GM19035 (cell line): ENCODE data around the gene ZC3H12C.

Source experiments
- ATAC-seq: cut with Tn5 transposase; IDR thresholded peaks from one replicate; pipeline ENCODE4 v1.9.1; 2021; ENCODE audit not compliant: unreplicated experiment

ZC3H12C gene

DNA sequence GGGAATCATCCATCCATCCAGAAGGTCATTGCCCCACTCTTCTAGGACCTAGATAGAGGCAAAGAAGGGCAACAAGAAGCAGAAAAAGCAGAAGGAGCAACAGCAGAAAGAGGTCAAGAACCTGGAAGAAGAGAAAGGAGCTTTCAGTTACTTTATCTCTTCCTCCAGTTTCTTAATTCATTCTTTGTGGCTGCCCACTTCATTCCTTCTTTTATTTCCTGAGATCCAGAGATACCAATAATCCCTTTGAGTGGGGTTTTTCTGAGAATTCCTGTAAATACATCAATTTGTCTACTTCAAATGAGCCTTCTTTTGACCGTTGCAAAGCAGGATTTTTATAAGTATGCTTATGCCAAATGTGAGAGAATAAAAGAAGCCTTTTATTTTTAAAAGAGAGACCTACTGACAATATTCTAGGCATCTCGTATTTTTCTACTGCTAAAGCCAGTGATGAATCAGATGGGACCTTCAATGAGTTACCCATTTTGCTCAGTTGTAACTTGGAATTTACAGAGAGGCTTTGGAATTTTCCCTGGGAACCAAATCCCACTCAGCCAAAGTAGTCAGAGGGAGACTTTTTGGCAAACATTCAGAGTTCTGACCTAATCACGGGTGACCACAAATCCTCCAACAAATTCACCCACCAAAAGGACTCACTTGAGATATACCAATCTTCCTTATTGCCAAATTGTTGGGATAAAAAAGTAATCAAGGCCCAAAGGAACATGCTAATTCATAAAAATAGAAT is 54.9 kb downstream of the ZC3H12C start:
- ATAC-seq, result no peak

DNA sequence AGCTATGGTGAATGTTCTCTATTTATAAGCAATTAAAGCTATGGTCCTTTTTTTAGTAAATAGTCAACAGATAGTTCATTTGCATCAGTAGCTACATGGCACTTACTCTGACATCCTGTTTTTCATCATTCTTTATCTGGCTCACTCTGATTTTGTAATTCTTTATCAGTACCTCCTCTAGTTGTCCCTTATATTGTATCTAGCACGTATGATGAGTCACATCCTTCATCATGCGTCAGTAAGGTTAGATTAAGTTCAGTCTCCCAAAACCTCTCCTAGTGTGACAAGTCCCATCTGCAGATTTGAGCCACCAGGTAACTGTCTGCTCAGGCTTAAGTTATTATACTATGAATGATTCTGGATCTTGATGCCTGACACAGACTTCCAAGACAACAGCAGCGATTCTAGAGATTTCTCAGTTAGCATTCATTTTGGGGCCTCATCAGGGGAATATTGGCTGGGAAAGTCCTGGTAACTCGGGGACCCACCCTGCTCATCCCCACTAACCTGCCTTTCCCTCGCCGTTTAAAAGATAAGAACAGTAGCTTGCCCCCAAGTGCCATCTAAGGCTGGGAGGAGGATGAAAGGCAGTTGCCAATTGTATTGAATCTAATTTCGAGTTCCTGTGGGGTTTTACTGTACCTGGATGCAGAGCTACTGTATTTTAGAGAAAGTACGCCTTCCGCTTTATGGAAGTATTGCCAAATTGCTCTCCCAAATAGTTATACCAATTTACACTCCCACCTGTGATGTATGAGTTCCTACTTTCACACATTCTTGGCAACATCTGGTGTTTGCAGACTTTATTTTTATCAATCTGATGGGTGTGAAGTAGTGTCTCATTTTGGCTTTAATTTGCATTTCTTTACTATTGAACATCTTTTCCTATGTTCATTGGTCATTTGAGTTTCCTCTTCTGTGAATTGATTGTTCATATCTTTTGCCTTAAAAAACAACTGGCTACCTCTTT is 55.9 kb downstream of the ZC3H12C start:
- peak; percentile 39 for ATAC-seq

DNA sequence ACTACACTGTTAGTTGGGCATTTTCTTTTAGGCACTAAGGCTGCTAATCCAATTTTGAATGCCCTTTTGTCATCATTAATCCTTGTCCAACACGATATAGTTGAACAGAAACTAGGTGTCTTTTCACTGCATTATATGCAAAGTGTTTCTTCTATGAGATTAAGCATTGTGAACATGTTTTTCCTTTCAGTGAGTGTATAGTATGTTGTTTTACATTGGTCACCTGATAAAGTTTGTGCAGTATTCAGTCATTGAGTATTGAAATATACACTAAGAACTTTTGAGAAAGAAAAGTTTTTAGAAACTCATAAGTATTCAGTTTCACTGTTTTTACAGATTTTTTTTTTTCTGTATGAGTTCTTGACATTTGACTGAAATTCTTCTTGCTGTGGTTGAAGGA is 59.0 kb downstream of the ZC3H12C start:
- ATAC-seq, result no peak

DNA sequence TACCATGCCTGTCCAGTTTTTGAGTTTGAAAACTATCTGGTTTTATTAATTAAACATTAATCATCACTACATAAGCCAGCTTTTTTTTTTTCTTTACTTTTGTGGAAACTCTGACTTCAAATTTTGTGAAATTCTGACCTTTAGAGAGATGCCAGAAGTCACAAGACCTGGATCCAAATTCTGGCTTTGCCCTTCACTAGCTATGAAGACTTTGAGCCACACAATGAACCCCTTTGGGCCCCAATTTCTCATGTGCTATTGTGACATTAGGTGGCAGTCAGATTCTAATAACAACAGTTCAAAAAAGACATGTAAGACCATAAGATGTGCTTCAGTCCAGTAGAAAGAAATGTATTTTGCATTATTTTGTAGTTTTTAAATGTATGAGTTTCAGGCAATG is 60.3 kb downstream of the ZC3H12C start:
- ATAC-seq, result no peak

DNA sequence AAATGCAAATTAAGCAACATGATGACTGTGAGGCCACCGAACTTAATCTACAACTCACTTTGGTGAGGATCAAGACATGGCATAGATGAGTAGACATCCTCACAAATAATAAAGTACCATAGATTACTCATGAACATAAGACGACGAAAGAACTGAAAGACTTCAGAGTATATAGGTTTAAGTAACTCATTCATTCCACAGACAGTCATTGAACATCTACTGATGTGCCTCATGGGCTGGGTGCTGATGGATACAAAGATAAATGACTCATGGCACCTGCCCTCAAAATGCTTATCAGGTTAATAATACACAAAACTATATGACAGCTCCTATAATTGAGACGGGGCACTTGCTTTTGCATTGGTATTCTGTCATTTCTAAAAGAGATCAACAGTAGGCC is 63.3 kb downstream of the ZC3H12C start:
- no peak for ATAC-seq

DNA sequence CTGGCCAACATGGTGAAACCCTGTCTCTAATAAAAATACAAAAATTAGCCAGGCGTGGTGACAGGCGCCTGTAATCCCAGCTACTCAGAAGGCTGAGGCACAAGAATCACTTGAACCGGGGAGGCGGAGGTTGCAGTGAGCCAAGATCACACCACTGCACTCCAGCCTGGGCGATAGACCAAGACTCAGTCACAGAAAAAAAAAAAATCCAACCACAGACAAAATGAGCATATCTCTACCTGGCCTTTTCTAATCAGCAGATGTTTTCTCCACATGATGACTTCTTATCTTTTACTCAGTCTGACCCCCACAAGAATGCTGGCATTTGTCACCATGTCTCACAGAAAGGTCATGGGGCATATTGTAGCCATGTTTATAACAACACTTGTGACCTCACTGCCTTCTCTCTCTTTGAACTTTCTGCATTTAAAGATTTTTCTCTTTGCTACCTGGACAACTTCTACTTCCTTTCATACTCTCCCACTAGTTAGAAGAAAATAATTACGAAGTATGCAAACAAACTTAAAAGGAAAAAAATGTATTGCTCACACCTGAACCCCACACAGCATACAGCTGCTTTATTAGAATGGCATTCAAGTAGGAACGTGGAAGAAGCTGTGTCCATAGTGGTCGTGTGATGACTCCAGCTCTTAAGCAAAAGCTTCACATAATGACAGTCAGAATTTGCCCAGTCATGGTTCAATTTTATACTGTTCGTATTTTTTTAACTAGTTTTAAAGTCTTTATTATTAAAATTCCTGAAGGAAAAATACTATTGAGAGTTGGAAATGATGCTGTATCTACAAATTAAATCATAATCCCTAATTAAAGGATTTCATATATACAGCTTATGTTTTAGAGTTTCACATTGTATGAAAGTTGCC is 65.4 kb downstream of the ZC3H12C start:
- no peak for ATAC-seq

DNA sequence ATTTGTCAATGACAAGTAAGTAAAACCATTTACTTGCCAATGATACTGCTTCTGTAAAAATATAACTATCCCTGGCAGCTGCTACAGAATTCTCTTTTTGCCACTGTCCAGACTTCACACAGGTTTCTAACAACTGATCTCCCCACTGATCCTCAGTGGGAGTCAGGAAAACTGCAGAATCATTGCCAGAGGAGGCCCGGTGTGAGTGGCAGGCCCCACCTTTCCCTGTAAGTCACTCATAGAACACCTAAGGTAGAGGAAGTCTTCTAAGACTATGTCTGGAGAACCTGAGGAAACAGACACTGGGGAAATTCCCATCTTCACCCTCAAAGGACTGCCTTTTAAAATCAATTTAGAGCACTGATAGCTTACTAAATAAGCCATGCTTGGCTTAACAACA is 66.3 kb downstream of the ZC3H12C start:
- no peak for ATAC-seq

DNA sequence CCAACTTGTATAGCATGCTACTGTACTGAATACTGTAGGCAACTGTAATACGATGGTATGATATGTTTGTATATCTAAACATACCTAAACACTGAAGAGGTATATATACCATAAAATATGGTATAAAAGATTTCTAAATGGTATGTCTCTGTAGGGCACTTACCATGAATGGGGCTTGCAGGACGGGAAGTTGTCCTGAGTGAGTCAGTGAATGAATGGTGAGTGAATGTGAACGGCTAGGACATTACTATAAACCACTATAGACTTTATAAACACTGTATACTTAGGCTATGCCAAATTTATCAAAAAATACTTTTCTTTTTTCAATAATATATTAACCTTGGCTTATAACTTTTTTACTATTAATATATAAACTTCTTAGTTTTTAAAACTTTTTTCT is 66.8 kb downstream of the ZC3H12C start:
- no peak for ATAC-seq

DNA sequence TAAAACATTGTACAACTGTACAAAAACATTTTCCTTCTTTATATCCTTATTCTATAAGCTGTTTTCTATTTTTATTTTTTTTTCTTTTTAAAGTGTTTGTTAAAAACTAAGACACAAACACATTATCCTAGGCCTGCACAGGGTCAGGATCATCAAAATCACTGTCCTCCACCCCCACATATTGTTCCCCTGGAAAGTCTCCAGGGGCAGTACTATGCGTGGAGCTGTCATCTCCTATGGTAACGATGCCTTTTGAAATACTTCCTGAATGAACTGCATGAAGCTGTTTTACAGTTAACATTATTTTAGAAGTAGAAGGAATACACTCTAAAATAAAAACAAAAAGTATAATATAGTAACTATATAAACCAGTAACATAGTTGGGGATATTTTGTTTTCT is 67.2 kb downstream of the ZC3H12C start:
- no peak for ATAC-seq

DNA sequence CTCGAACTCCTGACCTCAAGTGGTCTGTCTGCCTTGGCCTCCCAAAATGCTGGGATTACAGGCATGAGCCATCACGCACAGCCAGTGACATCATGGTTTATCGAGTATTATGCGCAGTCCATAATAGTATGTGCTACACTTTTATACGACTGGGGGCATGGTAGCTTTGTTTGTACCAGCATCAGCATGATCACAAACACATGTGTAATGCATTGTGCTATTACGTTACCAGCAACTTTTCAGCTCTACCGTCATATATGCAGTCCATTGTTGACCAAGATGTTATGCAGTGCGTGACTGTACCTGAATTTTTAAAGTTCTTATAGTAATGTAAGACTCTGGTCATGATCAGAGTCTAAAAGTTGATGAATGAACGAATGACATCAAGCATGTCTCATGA is 67.9 kb downstream of the ZC3H12C start:
- no peak for ATAC-seq

DNA sequence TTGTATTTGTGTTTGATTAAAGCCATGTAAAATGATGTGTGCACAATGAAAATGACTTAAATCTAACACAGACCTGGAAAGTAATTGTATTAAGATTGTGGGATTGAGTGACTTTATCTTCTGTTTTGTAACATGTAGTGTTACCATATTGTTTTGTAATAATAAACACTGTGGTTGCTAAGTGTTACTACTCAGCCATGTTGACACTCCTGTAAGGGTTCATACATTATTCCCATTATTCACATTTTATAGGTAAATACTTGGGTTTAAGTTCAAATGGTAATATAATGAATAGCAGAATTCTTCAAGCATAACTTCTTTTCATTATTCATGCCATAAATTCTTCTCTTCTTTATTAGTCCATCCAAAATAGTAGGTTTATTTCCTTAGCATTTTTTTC is 69.0 kb downstream of the ZC3H12C start:
- ATAC-seq, result no peak

DNA sequence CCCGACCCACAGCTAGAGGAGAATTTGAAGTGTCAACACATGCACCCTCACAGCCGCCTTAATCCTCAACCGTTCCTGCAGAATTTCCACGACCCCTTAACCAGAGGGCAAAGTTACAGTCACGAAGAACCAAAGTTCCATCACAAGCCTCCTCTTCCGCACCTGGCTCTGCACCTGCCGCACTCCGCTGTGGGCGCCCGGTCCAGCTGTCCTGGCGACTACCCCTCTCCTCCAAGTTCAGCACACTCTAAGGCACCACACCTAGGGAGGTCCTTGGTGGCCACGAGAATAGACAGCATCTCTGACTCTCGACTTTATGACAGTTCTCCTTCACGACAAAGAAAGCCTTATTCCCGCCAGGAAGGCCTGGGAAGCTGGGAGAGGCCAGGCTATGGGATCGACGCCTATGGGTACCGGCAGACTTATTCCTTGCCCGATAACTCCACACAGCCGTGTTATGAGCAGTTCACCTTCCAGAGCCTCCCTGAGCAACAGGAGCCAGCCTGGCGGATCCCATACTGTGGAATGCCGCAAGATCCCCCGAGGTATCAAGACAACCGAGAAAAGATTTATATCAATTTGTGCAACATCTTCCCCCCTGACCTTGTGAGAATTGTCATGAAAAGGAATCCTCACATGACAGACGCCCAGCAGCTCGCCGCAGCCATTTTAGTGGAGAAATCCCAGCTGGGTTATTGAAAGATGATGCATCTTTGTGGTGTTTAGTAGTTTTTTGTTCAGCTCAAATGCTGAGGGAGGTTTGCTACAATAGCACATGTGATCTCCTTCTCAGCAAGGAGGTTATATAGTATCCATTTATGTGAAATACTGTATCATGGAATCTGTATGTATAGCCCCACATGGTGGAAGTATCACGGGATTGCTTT is 72.1 kb downstream of the ZC3H12C start:
- no peak for ATAC-seq

DNA sequence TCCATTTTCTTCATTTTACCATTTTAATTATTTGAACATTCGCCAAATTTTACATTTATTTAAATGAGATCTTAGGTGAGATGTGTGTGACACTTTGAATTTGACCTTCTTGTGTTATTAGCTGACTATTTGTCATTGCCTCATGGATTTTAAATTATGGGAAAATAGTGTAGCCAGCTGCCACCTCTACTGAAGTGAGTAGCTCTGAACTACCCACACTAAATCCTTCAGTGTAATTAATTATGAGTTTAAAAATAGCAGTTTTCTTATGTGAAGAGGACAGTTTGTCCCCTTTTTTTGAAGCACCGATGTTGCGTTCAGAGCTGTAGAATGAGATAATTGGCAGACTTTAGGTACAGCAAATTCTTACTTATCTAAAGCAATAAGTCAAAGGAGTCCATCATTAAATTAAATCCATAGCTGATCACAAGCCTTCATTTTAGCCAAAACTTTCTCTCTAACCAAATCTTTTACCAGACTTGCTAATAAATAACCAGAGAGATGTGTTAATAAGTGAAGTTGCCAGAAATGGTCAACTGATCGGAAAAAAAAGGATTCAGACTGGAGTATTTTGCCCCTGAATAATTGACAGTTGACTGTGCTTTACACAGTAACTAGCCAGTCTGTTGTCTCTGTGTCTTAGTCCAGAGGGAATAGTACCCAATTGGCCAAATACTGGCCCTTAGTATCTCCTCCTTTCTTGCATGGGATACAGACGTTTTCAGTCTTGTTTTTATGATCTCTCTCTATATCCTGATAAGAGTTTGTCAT is 75.0 kb downstream of the ZC3H12C start:
- no peak for ATAC-seq

DNA sequence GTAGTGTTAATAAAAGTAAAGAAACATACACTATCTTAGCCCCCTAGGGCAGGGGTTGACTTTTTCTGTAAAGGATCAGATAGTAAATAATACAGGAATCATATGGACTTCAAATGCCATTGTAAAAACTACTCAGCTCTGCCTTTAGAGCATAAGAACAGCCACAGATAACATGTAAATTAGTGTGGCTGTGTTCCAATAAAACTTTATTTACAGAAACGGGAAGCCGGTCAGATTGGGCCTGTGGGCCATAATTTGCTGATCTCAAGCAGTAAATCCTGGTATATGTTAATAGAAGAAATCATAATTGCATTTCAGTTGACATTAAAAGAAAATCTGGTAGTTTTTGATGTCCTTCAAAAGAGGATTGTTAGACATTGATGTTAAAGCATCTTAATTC is 76.5 kb downstream of the ZC3H12C start:
- ATAC-seq, result no peak

DNA sequence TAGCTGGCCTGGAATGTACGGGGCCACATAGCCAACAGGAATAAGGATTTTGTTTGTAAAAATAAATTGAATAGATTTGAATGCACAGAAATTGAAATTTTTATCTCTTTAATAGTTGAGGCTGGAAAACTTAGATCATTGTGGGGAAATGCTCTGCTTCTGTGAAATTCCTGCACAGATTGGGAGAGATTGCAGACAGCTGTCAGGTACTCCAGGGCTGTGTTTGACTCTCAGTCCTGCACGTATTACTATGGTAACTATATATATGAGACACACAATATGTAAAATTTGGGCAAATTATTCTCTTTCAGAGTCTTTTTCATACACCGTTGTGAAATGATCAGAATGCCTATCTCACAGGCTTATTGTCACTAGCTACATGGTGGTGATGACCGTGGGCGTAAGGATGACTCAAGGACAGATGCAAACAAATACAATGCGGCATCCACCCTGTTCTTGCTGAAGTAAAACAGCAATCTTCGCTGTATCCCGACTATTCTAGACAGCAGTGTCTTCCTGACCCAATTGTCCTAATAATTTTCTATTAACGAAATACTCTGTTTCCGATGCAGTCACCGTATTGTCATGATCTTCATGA is 79.4 kb downstream of the ZC3H12C start:
- no peak for ATAC-seq

DNA sequence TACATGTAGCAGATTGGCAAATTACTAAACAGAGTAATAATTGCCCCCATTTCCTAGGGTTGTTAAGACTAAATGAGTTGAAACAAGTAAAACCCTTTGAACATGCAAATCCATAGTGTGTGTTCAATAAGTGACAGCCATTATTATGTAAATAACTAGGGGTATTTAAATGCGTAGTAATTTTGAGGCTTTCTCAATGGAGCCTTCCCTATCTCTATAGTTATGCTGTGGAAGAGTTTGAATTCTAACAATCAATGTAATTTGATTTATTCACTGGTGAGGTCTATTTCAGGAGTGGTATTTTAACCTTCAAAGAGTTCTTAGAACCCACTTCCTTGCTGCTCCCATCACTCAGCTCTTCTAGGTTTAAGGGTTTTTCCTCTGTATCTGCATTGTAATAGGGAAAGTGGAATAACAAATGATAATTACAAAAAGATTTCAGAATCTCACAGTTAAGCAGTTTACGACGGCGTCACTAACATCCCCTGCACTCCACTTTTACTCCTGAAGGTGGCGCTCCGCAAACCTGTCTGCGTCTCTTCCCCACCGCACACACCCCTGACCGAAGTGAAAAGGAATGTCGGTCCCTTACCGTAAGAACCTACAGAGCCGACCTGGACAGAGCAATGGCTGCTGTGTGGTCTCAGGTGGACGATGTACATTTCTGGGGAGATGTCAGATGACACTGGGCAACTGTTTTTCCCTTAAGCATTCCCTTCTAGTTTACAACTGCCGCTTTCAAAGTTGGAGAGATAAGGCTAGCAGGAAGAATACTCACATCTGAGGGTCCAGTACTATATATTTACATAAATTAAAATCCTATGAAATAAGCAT is 80.8 kb downstream of the ZC3H12C start:
- peak; percentile 58 for ATAC-seq

DNA sequence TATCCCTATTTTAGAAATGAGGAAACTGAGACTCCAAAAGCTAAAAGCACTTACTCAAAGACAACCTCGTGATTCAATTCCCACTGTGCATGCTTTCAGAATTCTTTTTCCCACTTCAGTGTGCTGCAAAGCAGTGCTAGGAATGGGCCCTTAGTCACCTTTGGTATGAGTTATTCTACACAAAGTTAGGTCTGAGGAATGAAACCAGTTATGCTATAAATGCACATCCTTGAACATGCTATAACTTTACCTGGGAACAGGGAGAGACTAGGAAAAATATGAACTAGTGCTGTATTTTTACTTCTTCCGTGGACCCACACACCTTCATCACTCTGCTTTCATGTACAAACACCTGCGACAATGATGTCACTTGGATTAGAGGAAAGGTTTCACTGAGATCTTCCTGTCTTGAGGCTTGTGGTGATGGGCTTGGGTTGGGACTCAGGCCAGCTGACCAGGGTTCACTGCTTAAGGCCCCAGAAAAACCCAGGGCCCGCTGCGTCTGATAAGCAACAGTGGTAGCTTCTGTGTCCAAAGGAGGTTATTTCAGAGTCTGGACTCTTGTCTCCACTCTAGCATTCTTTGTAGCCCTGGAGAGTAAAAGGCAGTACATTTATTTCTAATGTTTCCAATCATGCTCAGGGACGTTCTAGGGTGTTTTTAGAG is 81.6 kb downstream of the ZC3H12C start:
- ATAC-seq, result no peak
